ENCODE results near the gene CUBN.

DNA sequence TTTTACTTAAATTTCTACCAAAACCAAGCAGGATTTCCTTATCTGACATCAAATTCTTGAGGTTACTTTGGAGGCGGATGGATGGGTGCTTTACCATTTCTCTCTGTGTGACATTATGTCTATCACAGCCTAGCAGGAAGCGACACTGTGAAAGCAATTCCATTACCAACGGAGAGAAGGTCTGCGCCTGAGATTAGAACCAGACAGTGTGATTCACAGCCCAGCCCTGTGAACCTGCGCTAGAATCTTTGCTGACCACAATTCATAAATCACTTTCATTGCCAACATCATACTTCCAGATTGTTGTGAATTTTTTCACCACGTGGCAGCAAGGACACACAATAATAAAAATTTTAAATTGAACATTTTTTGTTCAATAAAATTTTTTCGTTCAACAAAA is 126.5 kb downstream of the CUBN start:
- TF ChIP-seq RFX5 (IDR thresholded peaks at IDR 0.05; ENCODE audit: low read depth, low read length) (no peak), MXI1 (IDR thresholded peaks at IDR 0.05; ENCODE audit: borderline replicate concordance, low read depth, low read length) (no peak), POLR2A (IDR thresholded peaks at IDR 0.05; ENCODE audit: insufficient read depth in 1 of 2, low read depth in 2 of 2, low read length in 2 of 2) (no peak), POLR2AphosphoS2 (IDR thresholded peaks at IDR 0.05; ENCODE audit: low read depth, low read length) (no peak), RBM39 (IDR thresholded peaks at IDR 0.05; ENCODE audit: low read depth, low read length, poor library complexity, severe bottlenecking) (no peak), CEBPB (IDR thresholded peaks at IDR 0.05; ENCODE audit: borderline replicate concordance, low read depth, low read length) (no peak), HOXA3 (CRISPR knock-in tag; IDR thresholded peaks at IDR 0.05) (no peak), GLI4 (CRISPR knock-in tag; IDR thresholded peaks at IDR 0.05; ENCODE audit: borderline replicate concordance) (no peak), POLR2AphosphoS5 (IDR thresholded peaks at IDR 0.05; ENCODE audit: low read depth, low read length) (no peak), EP300 (IDR thresholded peaks at IDR 0.05; ENCODE audit: low read depth in 2 of 2, low read length in 2 of 2) (no peak), EP300 (CRISPR knock-in tag; IDR thresholded peaks at IDR 0.05; ENCODE audit: borderline replicate concordance) (no peak), GABPB1 (CRISPR knock-in tag; IDR thresholded peaks at IDR 0.05) (no peak)
- TF ChIP-seq, protein P1, sequence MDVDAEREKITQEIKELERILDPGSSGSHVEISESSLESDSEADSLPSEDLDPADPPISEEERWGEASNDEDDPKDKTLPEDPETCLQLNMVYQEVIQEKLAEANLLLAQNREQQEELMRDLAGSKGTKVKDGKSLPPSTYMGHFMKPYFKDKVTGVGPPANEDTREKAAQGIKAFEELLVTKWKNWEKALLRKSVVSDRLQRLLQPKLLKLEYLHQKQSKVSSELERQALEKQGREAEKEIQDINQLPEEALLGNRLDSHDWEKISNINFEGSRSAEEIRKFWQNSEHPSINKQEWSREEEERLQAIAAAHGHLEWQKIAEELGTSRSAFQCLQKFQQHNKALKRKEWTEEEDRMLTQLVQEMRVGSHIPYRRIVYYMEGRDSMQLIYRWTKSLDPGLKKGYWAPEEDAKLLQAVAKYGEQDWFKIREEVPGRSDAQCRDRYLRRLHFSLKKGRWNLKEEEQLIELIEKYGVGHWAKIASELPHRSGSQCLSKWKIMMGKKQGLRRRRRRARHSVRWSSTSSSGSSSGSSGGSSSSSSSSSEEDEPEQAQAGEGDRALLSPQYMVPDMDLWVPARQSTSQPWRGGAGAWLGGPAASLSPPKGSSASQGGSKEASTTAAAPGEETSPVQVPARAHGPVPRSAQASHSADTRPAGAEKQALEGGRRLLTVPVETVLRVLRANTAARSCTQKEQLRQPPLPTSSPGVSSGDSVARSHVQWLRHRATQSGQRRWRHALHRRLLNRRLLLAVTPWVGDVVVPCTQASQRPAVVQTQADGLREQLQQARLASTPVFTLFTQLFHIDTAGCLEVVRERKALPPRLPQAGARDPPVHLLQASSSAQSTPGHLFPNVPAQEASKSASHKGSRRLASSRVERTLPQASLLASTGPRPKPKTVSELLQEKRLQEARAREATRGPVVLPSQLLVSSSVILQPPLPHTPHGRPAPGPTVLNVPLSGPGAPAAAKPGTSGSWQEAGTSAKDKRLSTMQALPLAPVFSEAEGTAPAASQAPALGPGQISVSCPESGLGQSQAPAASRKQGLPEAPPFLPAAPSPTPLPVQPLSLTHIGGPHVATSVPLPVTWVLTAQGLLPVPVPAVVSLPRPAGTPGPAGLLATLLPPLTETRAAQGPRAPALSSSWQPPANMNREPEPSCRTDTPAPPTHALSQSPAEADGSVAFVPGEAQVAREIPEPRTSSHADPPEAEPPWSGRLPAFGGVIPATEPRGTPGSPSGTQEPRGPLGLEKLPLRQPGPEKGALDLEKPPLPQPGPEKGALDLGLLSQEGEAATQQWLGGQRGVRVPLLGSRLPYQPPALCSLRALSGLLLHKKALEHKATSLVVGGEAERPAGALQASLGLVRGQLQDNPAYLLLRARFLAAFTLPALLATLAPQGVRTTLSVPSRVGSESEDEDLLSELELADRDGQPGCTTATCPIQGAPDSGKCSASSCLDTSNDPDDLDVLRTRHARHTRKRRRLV (CRISPR knock-in tag; IDR thresholded peaks at IDR 0.05): no peak
- TF ChIP-seq, protein P2, sequence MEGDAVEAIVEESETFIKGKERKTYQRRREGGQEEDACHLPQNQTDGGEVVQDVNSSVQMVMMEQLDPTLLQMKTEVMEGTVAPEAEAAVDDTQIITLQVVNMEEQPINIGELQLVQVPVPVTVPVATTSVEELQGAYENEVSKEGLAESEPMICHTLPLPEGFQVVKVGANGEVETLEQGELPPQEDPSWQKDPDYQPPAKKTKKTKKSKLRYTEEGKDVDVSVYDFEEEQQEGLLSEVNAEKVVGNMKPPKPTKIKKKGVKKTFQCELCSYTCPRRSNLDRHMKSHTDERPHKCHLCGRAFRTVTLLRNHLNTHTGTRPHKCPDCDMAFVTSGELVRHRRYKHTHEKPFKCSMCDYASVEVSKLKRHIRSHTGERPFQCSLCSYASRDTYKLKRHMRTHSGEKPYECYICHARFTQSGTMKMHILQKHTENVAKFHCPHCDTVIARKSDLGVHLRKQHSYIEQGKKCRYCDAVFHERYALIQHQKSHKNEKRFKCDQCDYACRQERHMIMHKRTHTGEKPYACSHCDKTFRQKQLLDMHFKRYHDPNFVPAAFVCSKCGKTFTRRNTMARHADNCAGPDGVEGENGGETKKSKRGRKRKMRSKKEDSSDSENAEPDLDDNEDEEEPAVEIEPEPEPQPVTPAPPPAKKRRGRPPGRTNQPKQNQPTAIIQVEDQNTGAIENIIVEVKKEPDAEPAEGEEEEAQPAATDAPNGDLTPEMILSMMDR (CRISPR knock-in tag; IDR thresholded peaks at IDR 0.05): no peak
- TF ChIP-seq, protein P3, sequence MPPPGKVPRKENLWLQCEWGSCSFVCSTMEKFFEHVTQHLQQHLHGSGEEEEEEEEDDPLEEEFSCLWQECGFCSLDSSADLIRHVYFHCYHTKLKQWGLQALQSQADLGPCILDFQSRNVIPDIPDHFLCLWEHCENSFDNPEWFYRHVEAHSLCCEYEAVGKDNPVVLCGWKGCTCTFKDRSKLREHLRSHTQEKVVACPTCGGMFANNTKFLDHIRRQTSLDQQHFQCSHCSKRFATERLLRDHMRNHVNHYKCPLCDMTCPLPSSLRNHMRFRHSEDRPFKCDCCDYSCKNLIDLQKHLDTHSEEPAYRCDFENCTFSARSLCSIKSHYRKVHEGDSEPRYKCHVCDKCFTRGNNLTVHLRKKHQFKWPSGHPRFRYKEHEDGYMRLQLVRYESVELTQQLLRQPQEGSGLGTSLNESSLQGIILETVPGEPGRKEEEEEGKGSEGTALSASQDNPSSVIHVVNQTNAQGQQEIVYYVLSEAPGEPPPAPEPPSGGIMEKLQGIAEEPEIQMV (CRISPR knock-in tag; IDR thresholded peaks at IDR 0.05; ENCODE audit: low read depth): no peak
